CD4-positive, alpha-beta T cell treated with Interferon alpha-2 for 1 hour (primary cell): ENCODE data around the gene EBF3.
"Not testable (repeated sequence)": the region's sequence is repeated elsewhere in the genome, so short reads cannot be mapped to it uniquely, and the experiment has no call there.

Source experiments
- DNase-seq, 2 donors: peaks; one replicate each; pipeline ENCODE4 v3.0.0-alpha.2; 2020 to 2022

EBF3 gene

GRCh38 chr10:129927351-129928120 is 36.5 kb downstream of the EBF3 start:
- DNase-seq = no peak

GRCh38 chr10:129926066-129927055 is 37.7 kb downstream of the EBF3 start:
- DNase-seq = no peak

GRCh38 chr10:129924375-129925085 is 39.5 kb downstream of the EBF3 start:
- DNase-seq = no peak

GRCh38 chr10:129922598-129923123 is 41.4 kb downstream of the EBF3 start:
- no peak for DNase-seq

- no peak for DNase-seq
Measured at GRCh38 chr10:129921801-129922597, 42.1 kb downstream of the EBF3 start.

GRCh38 chr10:129921065-129921670 is 42.9 kb downstream of the EBF3 start:
- DNase-seq = no peak

- DNase-seq = not testable (repeated sequence)
Measured at GRCh38 chr10:129920187-129920586, 43.9 kb downstream of the EBF3 start.

GRCh38 chr10:129919358-129919757 is 44.7 kb downstream of the EBF3 start:
- no peak for DNase-seq

- no peak for DNase-seq
Measured at GRCh38 chr10:129918836-129919235, 45.2 kb downstream of the EBF3 start.

GRCh38 chr10:129918401-129918800 is 45.7 kb downstream of the EBF3 start:
- no peak for DNase-seq

GRCh38 chr10:129917936-129918335 is 46.1 kb downstream of the EBF3 start:
- DNase-seq = no peak

- DNase-seq = no peak
Measured at GRCh38 chr10:129916506-129916995, 47.5 kb downstream of the EBF3 start.

GRCh38 chr10:129915526-129916378 is 48.3 kb downstream of the EBF3 start:
- no peak for DNase-seq

- DNase-seq = no peak
Measured at GRCh38 chr10:129914960-129915359, 49.1 kb downstream of the EBF3 start.

GRCh38 chr10:129914153-129914855 is 49.8 kb downstream of the EBF3 start:
- no peak for DNase-seq

- no peak for DNase-seq
Measured at GRCh38 chr10:129912986-129913695, 50.9 kb downstream of the EBF3 start.

GRCh38 chr10:129912166-129912917 is 51.7 kb downstream of the EBF3 start:
- DNase-seq = no peak
